HAP-1 (cell line): Measurements from ENCODE around the gene SYT5.

Experiments used
- DNase-seq, 2 experiments: peaks; one replicate each; pipeline ENCODE4 v3.0.0-alpha.2; 2016 to 2020; ENCODE audit warnings: low spot score in 2 of 2
- H3K27me3 ChIP-seq: fragments of 250-450 bp; sonication (Bioruptor Pico); 2 replicates; pipeline ENCODE4 v1.5.1; 2020; ENCODE audit warnings: low read depth, mild to moderate bottlenecking, moderate library complexity
- H3K36me3 ChIP-seq: fragments of 250-450 bp; sonication (Bioruptor Pico); replicated peaks from 2 replicates; pipeline ENCODE4 v1.5.1; 2020; ENCODE audit warnings: mild to moderate bottlenecking
- H3K4me1 ChIP-seq: fragments of 250-450 bp; sonication (Bioruptor Pico); 2 replicates; pipeline ENCODE4 v1.5.1; 2020; ENCODE audit warnings: mild to moderate bottlenecking
- H3K4me3 ChIP-seq: fragments of 250-450 bp; sonication (Bioruptor Pico); 2 replicates; pipeline ENCODE4 v1.5.1; 2020; ENCODE audit warnings: mild to moderate bottlenecking, moderate library complexity
- H3K9me3 ChIP-seq: fragments of 250-450 bp; sonication (Bioruptor Pico); 2 replicates; pipeline ENCODE4 v1.5.1; 2020; ENCODE audit warnings: mild to moderate bottlenecking, moderate library complexity
- in situ Hi-C: fragments of 300-500 bp; cut with MboI; formaldehyde crosslinking; loops from 3 replicates; pipeline ENCODE4 v1.14.3; 2020; ENCODE audit warnings: low sequenced_read_pairs, inconsistent platforms, mixed read lengths

SYT5 gene

GRCh38 chr19:55133639-55134444 is 46.2 kb downstream of the SYT5 start:
- DNase-seq: no peak

GRCh38 chr19:55132453-55133129 is 47.5 kb downstream of the SYT5 start:
- no peak for DNase-seq
- H3K36me3 ChIP-seq: no peaks in the 10 kb centered on the region
- no peaks in the 10 kb centered on the region for H3K27me3 ChIP-seq
- H3K4me3 ChIP-seq: no peak overlapping the region
- in situ Hi-C loops: no loop called here
- H3K9me3 ChIP-seq: no peaks in the 10 kb centered on the region
- H3K4me1 ChIP-seq: no peaks in the 10 kb centered on the region

More at GRCh38 chr19:55133639-55134444, 46.2 kb downstream of the SYT5 start:
- Histone ChIP-seq H3K4me1 (no peaks in the 10 kb centered on the region), H3K4me3 (no peak overlapping the region), H3K27me3 (no peaks in the 10 kb centered on the region), H3K36me3 (no peaks in the 10 kb centered on the region), H3K9me3 (no peaks in the 10 kb centered on the region)
- in situ Hi-C loops: no loop called here

- no peak overlapping the region for H3K4me3 ChIP-seq
- H3K27me3 ChIP-seq: no peaks in the 10 kb centered on the region
- in situ Hi-C loops: no loop called here
- no peaks in the 10 kb centered on the region for H3K36me3 ChIP-seq
- DNase-seq: no peak
- no peaks in the 10 kb centered on the region for H3K4me1 ChIP-seq
- H3K9me3 ChIP-seq: no peaks in the 10 kb centered on the region
These were observed 48.7 kb downstream of the SYT5 start for GRCh38 chr19:55131421-55131820.
